BLaER1 (cell line): ENCODE measurements around the gene ATP1A3.

ENCODE experiments used
- H3K27ac ChIP-seq: shearing (Covaris generic); formaldehyde crosslinking; 2 replicates; pipeline ENCODE4 v1.8.1; 2022
- H3K27me3 ChIP-seq: shearing (Covaris generic); formaldehyde crosslinking; 2 replicates; pipeline ENCODE4 v1.8.1; 2022
- H3K36me3 ChIP-seq: shearing (Covaris generic); formaldehyde crosslinking; 2 replicates; pipeline ENCODE4 v1.8.1; 2022
- H3K4me1 ChIP-seq: shearing (Covaris generic); formaldehyde crosslinking; 2 replicates; pipeline ENCODE4 v1.8.1; 2022
- H3K4me2 ChIP-seq: shearing (Covaris generic); formaldehyde crosslinking; 2 replicates; pipeline ENCODE4 v1.8.1; 2022
- H3K4me3 ChIP-seq: shearing (Covaris generic); formaldehyde crosslinking; 2 replicates; pipeline ENCODE4 v1.8.1; 2022
- H3K9ac ChIP-seq: shearing (Covaris generic); formaldehyde crosslinking; 2 replicates; pipeline ENCODE4 v1.8.1; 2022
- H3K9me3 ChIP-seq: shearing (Covaris generic); formaldehyde crosslinking; 2 replicates; pipeline ENCODE4 v1.8.1; 2022
- H4K20me1 ChIP-seq: shearing (Covaris generic); formaldehyde crosslinking; 2 replicates; pipeline ENCODE4 v1.8.1; 2022
- Cebpa-rat ChIP-seq: shearing (Covaris generic); IDR thresholded peaks from 2 replicates; pipeline ENCODE4 v1.8.1; 2022

The ATP1A3 gene

GRCh38 chr19:41918653-41919244 is 75.3 kb downstream of the ATP1A3 start:
- no peak overlapping the region for H3K4me2 ChIP-seq
- no peak overlapping the region for H3K27ac ChIP-seq
- H3K9me3 ChIP-seq: no peaks in the 10 kb centered on the region
- H3K36me3 ChIP-seq: no peaks in the 10 kb centered on the region
- H3K27me3 ChIP-seq: peaks cover 74% of the 10 kb centered on the region
- TF ChIP-seq Cebpa-rat: no peak
- H3K9ac ChIP-seq: no peak overlapping the region
- no peak overlapping the region for H3K4me3 ChIP-seq
- peaks cover 29% of the 10 kb centered on the region for H3K4me1 ChIP-seq
- H4K20me1 ChIP-seq: peaks cover 11% of the 10 kb centered on the region

GRCh38 chr19:41918095-41918494 is 75.9 kb downstream of the ATP1A3 start:
- Histone ChIP-seq H3K4me3 (no peak overlapping the region), H3K9me3 (no peaks in the 10 kb centered on the region), H3K9ac (no peak overlapping the region), H4K20me1 (peaks cover 18% of the 10 kb centered on the region), H3K4me1 (peaks cover 29% of the 10 kb centered on the region), H3K27me3 (peaks cover 77% of the 10 kb centered on the region), H3K27ac (no peak overlapping the region), H3K4me2 (no peak overlapping the region), H3K36me3 (no peaks in the 10 kb centered on the region)
- TF ChIP-seq Cebpa-rat: no peak

- peaks cover 77% of the 10 kb centered on the region for H3K27me3 ChIP-seq
- no peak overlapping the region for H3K4me2 ChIP-seq
- H3K4me3 ChIP-seq: no peak overlapping the region
- no peak for TF ChIP-seq Cebpa-rat
- H3K36me3 ChIP-seq: no peaks in the 10 kb centered on the region
- peaks cover 18% of the 10 kb centered on the region for H4K20me1 ChIP-seq
- no peak overlapping the region for H3K27ac ChIP-seq
- H3K9ac ChIP-seq: no peak overlapping the region
- peaks cover 29% of the 10 kb centered on the region for H3K4me1 ChIP-seq
- H3K9me3 ChIP-seq: no peaks in the 10 kb centered on the region
Observed at GRCh38 chr19:41917676-41918075, 76.4 kb downstream of the ATP1A3 start.
